ENCODE data around the gene SPC24. TPM values are rescaled to one million over a fixed set of nuclear protein-coding genes. Genes with fewer than 3 reads are reported as not detected.

SPC24 gene, protein sequence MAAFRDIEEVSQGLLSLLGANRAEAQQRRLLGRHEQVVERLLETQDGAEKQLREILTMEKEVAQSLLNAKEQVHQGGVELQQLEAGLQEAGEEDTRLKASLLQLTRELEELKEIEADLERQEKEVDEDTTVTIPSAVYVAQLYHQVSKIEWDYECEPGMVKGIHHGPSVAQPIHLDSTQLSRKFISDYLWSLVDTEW
- 3.9 TPM for total RNA-seq
- long read RNA-seq, result 0 reads

DNA sequence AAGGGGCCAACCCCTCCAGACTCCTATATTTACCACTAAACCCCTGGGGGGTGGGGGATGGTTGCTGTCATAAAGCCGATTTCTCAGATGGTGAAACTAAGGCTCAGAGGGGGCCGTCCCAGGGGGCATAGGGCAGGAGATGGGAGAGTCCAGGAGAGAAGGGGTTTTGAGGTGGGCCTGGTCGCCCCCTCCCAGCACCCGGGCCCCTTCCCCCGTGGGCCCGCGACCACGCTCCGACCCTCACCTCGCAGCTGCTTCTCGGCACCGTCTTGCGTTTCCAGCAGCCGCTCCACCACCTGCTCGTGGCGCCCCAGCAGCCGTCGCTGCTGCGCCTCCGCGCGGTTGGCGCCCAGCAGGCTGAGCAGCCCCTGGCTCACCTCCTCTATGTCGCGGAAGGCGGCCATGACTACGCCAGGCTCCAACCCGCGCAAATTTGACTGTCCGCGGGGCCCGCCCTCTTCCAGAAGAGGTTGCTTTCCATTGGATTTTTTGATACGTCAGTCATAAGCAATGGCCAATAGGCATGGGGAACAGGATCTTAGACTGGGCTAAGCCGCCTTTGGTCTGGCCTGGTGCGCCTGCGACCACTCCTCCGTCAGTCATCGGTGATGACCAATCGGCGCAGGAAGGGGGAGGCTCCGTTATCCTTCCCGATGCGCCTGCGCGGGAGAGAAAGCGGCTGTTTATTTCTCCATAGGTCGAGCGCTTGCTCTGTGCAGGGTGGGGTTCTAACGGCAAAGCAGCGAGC is at the start of gene SPC24:
SPC24 (minus strand) TSS at position 410 of the 748 bp plus-strand sequence; CDS start at position 404, 6 bp downstream.
- H3K9me3 ChIP-seq (replicated peaks), result peaks cover 5% of the 10 kb centered on the region
- H3K4me1 ChIP-seq, result peaks cover 70% of the 10 kb centered on the region
- DNase-seq, result peak; percentile 94
- TF ChIP-seq, protein P1, sequence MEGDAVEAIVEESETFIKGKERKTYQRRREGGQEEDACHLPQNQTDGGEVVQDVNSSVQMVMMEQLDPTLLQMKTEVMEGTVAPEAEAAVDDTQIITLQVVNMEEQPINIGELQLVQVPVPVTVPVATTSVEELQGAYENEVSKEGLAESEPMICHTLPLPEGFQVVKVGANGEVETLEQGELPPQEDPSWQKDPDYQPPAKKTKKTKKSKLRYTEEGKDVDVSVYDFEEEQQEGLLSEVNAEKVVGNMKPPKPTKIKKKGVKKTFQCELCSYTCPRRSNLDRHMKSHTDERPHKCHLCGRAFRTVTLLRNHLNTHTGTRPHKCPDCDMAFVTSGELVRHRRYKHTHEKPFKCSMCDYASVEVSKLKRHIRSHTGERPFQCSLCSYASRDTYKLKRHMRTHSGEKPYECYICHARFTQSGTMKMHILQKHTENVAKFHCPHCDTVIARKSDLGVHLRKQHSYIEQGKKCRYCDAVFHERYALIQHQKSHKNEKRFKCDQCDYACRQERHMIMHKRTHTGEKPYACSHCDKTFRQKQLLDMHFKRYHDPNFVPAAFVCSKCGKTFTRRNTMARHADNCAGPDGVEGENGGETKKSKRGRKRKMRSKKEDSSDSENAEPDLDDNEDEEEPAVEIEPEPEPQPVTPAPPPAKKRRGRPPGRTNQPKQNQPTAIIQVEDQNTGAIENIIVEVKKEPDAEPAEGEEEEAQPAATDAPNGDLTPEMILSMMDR (IDR thresholded peaks at IDR 0.05; ENCODE audit: borderline replicate concordance), result no peak
- H3K27ac ChIP-seq (replicated peaks), result peak within 1 kb of the TSS; percentile 89
- H3K27me3 ChIP-seq (ENCODE audit: low read depth), result no peaks in the 10 kb centered on the region
- no peaks in the 10 kb centered on the region for H3K36me3 ChIP-seq
- intact Hi-C loops (cut with micrococcal nuclease), result no loop called here
- peak within 1 kb of the TSS; percentile 69 for H3K4me3 ChIP-seq

DNA sequence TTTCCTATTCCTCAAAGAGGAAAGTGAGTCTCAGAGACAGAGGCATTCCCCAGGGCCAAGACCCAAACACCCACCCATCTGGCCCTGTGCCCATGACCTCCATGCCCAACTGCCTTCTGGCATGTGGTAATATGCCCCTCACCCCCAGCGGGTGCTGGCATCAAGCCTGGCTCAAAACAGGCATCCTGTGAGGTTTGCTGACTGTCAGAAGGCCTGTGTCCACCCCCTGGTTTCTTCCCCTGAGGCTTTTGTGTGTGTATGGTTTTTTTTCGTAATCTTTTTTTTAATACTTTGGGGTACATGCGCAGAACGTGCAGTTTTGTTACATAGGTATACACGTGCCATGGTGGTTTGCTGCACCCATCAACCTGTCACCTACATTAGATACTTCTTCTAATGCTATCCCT is 49.4 kb upstream of the SPC24 start:
- no peaks in the 10 kb centered on the region for H3K27me3 ChIP-seq (ENCODE audit: low read depth)
- TF ChIP-seq, protein P1 (IDR thresholded peaks at IDR 0.05; ENCODE audit: borderline replicate concordance), result no peak
- DNase-seq, result no peak
- intact Hi-C loops (cut with micrococcal nuclease), result loop anchor here (5.0 kb wide), 1 partner anchor 68 kb away; no protein-coding TSS in a partner anchor
- peak overlapping the region; percentile 95 for H3K27ac ChIP-seq (replicated peaks)
- no peaks in the 10 kb centered on the region for H3K9me3 ChIP-seq (replicated peaks)
- H3K36me3 ChIP-seq, result peaks cover 56% of the 10 kb centered on the region
- peaks cover 38% of the 10 kb centered on the region for H3K4me1 ChIP-seq
- H3K4me3 ChIP-seq, result no peak overlapping the region

- TF ChIP-seq, protein P1 (IDR thresholded peaks at IDR 0.05; ENCODE audit: borderline replicate concordance), result no peak
- H3K27me3 ChIP-seq (ENCODE audit: low read depth), result no peaks in the 10 kb centered on the region
- no peak for DNase-seq
- no peaks in the 10 kb centered on the region for H3K9me3 ChIP-seq (replicated peaks)
- peaks cover 42% of the 10 kb centered on the region for H3K4me1 ChIP-seq
- intact Hi-C loops (cut with micrococcal nuclease), result loop anchor here (5.0 kb wide), 1 partner anchor 67 kb away; no protein-coding TSS in a partner anchor
- peak overlapping the region; percentile 95 for H3K27ac ChIP-seq (replicated peaks)
- peaks cover 61% of the 10 kb centered on the region for H3K36me3 ChIP-seq
- H3K4me3 ChIP-seq, result peak overlapping the region; percentile 54
These were observed 48.6 kb upstream of the SPC24 start for GRCh38 chr19:11204076-11204602.

DNA sequence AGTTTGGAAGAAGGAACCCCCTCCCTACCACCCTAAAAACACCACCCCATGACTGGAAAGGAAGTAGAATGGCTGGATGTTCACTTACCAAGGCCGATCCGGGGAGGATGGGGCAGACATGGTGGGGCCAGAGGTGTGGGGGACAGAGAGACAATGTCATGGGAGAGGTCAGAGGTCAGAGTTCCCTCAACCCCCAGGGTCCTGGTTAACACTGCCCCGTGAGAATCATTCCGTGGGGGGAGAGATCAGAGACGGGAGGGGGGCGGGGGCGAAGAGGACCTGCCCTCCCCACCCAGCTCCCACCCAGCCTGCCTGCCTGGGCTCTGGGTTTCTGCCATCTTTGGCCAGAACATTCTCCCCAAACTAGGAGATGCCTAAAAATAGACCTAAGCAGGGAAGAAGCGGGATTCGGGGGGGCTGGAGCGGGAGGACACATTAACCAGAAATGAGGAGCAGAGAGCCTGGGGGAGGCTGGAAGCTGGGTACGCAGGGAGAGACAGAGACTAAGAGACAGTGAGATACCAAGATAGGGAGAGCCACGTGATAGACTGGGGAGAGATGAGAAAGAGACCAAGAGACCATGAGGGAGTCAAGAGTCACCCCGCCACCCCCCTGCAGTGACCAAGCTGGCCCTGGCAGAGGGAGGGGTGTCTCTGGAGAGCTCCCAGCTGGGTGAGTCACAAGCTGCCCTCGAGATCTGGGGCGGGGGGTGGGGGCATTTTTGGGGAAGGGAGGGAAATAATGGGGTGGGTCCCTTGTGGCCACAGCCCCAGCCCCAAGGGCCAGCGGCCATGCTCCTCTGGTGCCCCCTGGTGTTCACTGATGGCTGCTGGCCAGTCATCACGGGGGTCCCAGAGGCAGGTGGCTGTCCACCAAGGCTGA is 47.9 kb upstream of the SPC24 start:
- Histone ChIP-seq H3K9me3 (replicated peaks) (no peaks in the 10 kb centered on the region), H3K4me3 (peak overlapping the region; percentile 54), H3K4me1 (peaks cover 49% of the 10 kb centered on the region), H3K27ac (replicated peaks) (peak overlapping the region; percentile 95), H3K27me3 (ENCODE audit: low read depth) (no peaks in the 10 kb centered on the region), H3K36me3 (peaks cover 58% of the 10 kb centered on the region)
- DNase-seq, result peak; percentile 77
- intact Hi-C loops (cut with micrococcal nuclease), result loop anchor here (5.0 kb wide), 1 partner anchor 66 kb away; no protein-coding TSS in a partner anchor
- TF ChIP-seq, protein P1 (IDR thresholded peaks at IDR 0.05; ENCODE audit: borderline replicate concordance), result peak; percentile 91
